Measurements from ENCODE around the gene PLSCR1. TPM values are rescaled to one million over a fixed set of nuclear protein-coding genes. Genes with fewer than 3 reads are reported as not detected.
A peak's percentile ranks its signal among the peaks of the same experiment; 100 is the strongest.

PLSCR1 gene
- total RNA-seq, 1 experiment from 2014 or later, result 58.1 TPM

DNA sequence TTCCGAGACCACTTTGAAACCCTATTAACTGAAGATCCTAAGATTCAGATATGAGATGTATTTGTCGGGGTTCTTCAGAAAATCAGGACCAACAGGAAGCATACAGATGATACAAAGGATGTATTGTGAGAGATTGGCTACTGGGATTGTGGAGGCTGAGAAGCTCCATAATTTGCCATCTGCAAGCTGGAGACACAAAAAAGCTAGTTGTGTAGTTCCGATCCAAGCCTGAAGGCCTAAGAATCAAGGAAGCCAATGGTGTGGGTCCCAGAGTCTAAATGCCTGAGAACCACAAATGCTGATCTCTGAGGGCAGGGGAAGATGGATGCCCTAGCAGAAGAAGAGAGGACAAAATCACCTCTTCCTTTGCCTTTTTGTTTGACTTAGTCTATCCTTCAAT lies 10.9 kb upstream of the PLSCR1 start (continued):
- TF ChIP-seq NFATC4 (CRISPR knock-in tag; IDR thresholded peaks at IDR 0.05) (no peak), PRDM15 (CRISPR knock-in tag; IDR thresholded peaks at IDR 0.05) (no peak)

DNA sequence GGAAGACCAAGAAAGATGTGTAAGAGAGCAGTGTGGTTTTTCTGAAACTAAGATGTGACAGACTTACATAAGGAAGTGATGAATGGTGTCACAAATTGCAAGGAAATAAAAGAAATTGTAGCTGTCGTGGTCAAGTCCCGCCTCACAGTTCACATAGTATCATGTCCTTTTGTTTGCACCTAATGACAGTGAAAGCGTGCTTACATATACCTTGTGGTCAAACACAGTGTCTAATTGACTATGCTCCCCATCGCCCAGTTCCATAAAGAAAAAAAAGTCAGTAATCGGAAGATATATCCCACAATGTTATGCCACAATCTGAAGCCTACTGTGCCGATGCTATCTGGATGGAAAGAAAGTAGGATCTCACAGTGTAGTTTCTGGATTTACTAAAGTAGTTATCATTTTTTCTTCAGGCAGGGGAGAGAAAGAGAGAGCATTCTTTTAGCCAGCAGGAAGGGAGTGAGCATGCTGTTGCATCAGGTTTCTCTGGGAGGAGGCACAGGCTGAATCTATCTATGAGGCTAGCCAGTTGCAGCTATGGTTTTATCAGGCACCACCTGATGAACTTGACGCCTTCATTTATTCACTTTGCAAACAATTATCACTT lies 9.8 kb upstream of the PLSCR1 start:
- H3K27ac Mint-ChIP-seq, result no peak overlapping the region
- TF ChIP-seq, protein P1, sequence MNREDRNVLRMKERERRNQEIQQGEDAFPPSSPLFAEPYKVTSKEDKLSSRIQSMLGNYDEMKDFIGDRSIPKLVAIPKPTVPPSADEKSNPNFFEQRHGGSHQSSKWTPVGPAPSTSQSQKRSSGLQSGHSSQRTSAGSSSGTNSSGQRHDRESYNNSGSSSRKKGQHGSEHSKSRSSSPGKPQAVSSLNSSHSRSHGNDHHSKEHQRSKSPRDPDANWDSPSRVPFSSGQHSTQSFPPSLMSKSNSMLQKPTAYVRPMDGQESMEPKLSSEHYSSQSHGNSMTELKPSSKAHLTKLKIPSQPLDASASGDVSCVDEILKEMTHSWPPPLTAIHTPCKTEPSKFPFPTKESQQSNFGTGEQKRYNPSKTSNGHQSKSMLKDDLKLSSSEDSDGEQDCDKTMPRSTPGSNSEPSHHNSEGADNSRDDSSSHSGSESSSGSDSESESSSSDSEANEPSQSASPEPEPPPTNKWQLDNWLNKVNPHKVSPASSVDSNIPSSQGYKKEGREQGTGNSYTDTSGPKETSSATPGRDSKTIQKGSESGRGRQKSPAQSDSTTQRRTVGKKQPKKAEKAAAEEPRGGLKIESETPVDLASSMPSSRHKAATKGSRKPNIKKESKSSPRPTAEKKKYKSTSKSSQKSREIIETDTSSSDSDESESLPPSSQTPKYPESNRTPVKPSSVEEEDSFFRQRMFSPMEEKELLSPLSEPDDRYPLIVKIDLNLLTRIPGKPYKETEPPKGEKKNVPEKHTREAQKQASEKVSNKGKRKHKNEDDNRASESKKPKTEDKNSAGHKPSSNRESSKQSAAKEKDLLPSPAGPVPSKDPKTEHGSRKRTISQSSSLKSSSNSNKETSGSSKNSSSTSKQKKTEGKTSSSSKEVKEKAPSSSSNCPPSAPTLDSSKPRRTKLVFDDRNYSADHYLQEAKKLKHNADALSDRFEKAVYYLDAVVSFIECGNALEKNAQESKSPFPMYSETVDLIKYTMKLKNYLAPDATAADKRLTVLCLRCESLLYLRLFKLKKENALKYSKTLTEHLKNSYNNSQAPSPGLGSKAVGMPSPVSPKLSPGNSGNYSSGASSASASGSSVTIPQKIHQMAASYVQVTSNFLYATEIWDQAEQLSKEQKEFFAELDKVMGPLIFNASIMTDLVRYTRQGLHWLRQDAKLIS (CRISPR knock-in tag; IDR thresholded peaks at IDR 0.05; ENCODE audit: borderline replicate concordance), result no peak
- TF ChIP-seq MAX (CRISPR knock-in tag; IDR thresholded peaks at IDR 0.05), result peak; percentile 46; the same call in 1 of the 2 replicates
- ChIA-PET POLR2A (no interaction called here), CTCF (no interaction called here)
- H3K36me3 Mint-ChIP-seq, result peaks cover 21% of the 10 kb centered on the region
- H3K9me3 Mint-ChIP-seq, result peaks cover 24% of the 10 kb centered on the region
- ATAC-seq, result peak; percentile 63
- peaks cover 28% of the 10 kb centered on the region for H3K4me1 Mint-ChIP-seq
- no peaks in the 10 kb centered on the region for H3K27me3 Mint-ChIP-seq (ENCODE audit: low read depth)
- DNase-seq (ENCODE audit: low spot score), result no peak
- H3K4me3 Mint-ChIP-seq, result no peak overlapping the region

- DNase-seq (ENCODE audit: low spot score) (no peak), ATAC-seq (no peak)
- peaks cover 9% of the 10 kb centered on the region for H3K9me3 Mint-ChIP-seq
- CTCF ChIA-PET, result interaction anchor here (0.6 to 0.7 kb wide), 2 partner anchors 130 to 205 kb away, joined by 3 read pairs; no protein-coding TSS in a partner anchor
- peaks cover 7% of the 10 kb centered on the region for H3K27me3 Mint-ChIP-seq (ENCODE audit: low read depth)
- H3K27ac Mint-ChIP-seq, result no peak overlapping the region
- H3K4me1 Mint-ChIP-seq, result peaks cover 31% of the 10 kb centered on the region
- H3K36me3 Mint-ChIP-seq, result peaks cover 8% of the 10 kb centered on the region
- no peak for TF ChIP-seq MLX (CRISPR knock-in tag; IDR thresholded peaks at IDR 0.05)
- TF ChIP-seq SOX15 (CRISPR knock-in tag; IDR thresholded peaks at IDR 0.05), result no peak
- no peak for TF ChIP-seq ZNF317 (CRISPR knock-in tag; IDR thresholded peaks at IDR 0.05; ENCODE audit: borderline replicate concordance, low read depth)
- H3K4me3 Mint-ChIP-seq, result no peak overlapping the region
- POLR2A ChIA-PET, result no interaction called here
These were observed 6.5 kb upstream of the PLSCR1 start for GRCh38 chr3:146550743-146551510.

GRCh38 chr3:146550070-146550615 lies 5.7 kb upstream of the PLSCR1 start:
- ChIA-PET CTCF (no interaction called here), POLR2A (no interaction called here)
- Mint-ChIP-seq H3K36me3 (peaks cover under 1% of the 10 kb centered on the region; the same call in 1 of the 2 replicates), H3K27me3 (ENCODE audit: low read depth) (peaks cover 7% of the 10 kb centered on the region), H3K4me3 (no peak overlapping the region), H3K27ac (peak overlapping the region; percentile 47), H3K4me1 (peaks cover 33% of the 10 kb centered on the region), H3K9me3 (peaks cover 1% of the 10 kb centered on the region)
- DNase-seq (ENCODE audit: low spot score) (no peak), ATAC-seq (peak; percentile 85)
- TF ChIP-seq JAZF1 (CRISPR knock-in tag; IDR thresholded peaks at IDR 0.05) (no peak), ZNF416 (CRISPR knock-in tag; IDR thresholded peaks at IDR 0.05) (no peak), ZNF396 (CRISPR knock-in tag; IDR thresholded peaks at IDR 0.05; ENCODE audit: borderline replicate concordance) (no peak)
